GM21447 (cell line): Measurements from ENCODE around the gene LGR6.

Experiments used
- ATAC-seq: cut with Tn5 transposase; IDR thresholded peaks from one replicate; pipeline ENCODE4 v1.9.1; 2021; ENCODE audit not compliant: unreplicated experiment

The LGR6 gene

GRCh38 chr1:202283991-202284390 lies 90.4 kb downstream of the LGR6 start:
- ATAC-seq = no peak

- ATAC-seq = no peak
These were observed 92.3 kb downstream of the LGR6 start for GRCh38 chr1:202285908-202286307.

GRCh38 chr1:202286622-202287097 lies 93.1 kb downstream of the LGR6 start:
- no peak for ATAC-seq

GRCh38 chr1:202287196-202287595 lies 93.6 kb downstream of the LGR6 start:
- no peak for ATAC-seq

DNA sequence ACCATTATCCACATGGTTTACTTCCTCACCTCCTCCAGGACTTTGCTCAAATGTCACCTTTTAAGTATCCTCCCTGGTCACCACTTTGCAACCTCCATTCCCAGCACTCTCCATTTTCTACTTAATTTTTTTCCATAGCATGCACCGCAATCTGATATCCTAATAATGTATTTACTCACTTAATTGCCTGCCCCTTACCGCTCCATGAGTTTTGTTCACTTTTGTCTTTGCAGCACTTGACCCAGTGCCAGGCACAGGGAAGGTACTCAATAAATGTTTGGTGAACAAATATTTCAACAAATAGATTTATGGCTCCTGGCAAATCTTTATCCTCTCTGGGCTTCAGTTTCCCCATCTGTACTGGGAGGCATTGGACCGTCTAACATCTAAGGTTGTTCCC lies 94.6 kb downstream of the LGR6 start:
- no peak for ATAC-seq

GRCh38 chr1:202289009-202289408 lies 95.4 kb downstream of the LGR6 start:
- no peak for ATAC-seq

DNA sequence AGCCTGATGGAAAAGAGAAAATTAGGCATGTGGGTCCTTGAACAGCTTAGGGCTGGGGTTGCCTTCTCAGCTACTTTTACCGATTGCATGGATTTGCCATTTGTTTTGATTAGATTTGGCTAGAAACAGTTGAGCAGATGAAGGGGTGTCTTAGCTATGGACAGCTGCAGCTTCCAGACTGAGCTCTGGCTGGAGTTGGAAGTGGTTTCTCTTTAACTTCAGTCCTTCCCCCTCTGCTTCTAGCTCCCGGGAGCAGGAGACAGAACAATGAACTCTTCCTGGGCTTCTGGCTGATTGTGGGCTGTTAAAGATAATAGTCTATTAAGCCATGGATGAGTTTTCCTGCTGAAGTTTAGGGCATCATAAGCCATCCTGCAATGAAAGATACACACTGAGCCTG lies 97.4 kb downstream of the LGR6 start:
- no peak for ATAC-seq

- no peak for ATAC-seq
These were observed 98.5 kb downstream of the LGR6 start for GRCh38 chr1:202291961-202292712.

DNA sequence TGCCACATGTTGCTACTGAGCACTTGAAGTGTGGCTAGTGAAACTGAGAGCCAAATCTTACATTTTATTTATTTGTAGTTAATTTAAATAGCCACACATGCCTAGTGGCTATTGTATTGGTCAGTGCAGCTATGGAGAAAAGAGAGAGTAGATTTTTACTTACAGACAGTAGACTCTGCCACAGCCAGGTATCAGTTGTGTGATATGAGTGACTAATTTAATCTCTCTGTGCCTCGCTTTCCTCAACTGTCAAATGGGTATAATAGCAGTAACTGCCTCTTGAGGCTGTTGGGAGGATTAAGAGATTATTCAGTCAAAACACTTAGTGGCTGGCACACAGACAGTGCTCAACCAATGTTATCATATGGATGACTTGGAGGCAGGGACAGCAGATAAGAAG lies 99.2 kb downstream of the LGR6 start:
- no peak for ATAC-seq

DNA sequence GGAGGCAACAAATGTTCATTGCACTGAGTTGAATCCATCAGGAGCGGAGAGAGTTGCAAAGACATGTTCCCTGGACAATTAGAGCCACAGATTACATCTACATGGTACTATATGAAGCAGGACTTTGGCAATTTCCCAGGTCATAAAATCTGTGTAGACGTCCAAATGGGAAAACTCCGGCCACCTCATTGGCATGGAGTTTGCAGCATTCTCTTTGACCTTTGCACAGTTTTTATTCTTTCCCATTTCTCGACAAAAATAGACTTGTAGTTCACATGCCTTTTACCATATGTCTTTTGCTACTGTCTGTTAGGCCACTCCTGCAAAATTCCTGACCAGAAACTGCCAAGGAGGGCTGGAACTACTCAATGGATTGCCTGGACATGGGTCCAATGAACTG lies 100.0 kb downstream of the LGR6 start:
- no peak for ATAC-seq

DNA sequence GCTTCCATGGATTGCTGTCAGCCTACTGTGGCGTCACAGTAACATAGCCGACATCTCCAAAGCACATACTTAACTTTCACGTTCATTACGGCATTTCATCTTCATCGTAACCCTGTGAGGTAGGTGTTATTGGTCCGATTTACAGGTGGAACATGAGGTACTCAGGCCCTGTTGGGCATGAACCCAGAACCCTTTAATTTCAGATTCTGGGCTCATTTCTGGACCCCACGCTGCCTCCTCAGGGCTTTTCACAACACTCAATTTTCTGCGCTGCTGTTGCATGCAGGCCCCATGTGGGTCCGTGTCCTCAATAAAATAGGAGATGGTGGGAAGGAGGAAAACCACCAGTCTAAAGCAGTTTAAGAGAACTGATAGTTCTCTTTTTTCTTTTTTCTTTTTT lies 108.6 kb downstream of the LGR6 start:
- no peak for ATAC-seq

- no peak for ATAC-seq
These were observed 110.8 kb downstream of the LGR6 start for GRCh38 chr1:202304375-202304774.

DNA sequence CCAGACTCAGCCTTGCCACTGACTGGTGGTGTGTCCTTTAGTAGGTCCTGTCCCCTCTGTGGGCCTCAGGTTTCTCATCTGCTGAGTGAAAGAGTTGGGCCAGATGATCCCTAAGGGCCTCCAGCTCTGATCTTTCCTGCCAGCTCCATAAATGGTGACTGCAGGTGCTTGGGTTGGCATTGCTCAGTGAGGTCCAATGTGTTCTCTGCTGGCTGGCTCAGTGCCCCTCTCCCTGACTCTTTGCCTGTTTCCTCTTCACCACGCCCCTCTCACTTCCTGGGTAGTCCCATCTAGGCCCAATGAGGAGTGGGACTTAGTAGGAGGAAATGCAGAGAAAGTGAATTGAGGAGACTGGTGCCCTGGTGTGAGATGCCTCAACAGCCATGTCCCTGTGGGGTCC lies 111.6 kb downstream of the LGR6 start:
- ATAC-seq = no peak

GRCh38 chr1:202306535-202307345 lies 113.1 kb downstream of the LGR6 start:
- no peak for ATAC-seq

DNA sequence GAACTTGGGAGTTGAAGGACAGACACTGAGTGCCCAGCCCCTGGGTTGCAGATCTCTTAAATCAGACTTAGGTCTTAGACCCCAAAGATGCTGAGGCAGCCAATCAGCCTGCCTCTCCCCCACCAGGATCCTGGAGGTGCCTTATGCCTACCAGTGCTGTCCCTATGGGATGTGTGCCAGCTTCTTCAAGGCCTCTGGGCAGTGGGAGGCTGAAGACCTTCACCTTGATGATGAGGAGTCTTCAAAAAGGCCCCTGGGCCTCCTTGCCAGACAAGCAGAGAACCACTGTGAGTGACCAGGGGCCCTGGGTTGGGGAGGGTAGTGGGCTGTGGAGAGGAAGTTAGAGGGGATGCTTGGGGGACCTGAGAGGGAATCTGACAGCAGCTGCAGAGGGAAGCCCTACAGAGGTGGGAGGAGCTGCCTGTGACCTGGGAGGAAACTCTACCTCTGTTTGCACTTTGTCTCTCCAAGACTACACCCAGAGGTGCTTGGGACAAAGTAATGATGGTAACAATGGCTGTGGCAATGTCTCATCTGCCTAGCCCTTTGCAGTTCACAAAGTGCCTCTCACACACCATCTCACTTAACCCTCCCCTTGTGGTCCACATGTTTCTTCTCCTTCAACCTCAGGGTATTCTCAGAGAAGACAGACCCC lies 116.6 kb downstream of the LGR6 start:
- no peak for ATAC-seq

DNA sequence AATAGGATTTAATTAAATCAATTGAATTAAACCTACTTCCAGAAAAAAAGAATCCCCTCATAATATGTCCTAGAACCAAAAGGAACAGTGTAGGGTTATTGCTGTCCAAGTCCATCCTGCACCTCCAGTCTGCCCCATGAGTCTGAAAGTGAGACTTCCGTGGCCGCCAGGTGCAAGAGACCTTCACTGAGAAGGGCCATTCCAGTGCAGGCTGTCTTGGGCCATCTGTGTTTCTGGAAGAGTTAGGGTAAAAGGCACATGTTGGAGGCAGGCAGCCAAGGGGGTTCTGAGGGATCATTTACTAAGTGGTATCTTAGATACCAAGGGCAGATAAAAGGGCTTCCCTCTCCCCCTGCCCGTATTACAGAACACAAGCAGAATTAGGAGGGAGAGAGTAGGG lies 117.1 kb downstream of the LGR6 start:
- ATAC-seq = no peak

DNA sequence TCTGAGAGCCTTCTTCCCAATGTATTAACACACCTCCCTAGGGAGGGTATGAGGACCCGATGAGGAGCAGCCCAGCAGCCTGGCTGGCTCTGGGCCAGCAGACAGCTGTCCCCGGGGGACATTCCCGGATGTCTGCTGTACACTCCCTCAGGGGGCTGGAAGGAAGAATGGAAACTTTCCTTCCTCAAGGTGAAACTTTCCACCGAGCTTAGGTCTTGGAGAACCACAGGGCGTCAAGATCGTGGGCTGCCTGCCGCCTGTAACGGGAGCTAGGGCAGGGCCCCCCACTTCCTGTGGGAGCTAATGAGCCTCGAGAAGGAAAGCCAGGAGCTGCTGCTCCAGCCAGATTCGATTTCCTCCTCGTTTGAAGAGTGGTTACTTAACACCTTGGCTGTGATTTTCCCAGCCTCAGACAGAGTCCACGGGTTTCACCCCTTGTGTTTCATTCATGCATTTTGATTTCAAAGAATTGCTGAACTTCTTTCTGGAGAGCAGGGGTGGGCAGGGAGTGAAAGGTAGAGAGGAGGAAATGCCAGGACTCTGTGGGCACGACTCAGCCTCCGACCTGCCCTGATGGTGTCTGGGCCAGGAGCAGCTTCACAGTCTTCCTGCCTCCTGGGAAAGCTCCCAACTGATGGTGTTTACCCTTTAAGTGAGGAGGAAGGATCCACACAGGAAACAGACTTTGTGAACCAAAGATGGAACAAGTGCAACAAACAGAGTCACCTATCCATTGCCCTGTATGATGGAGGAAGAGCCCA lies 118.5 kb downstream of the LGR6 start:
- ATAC-seq = no peak

- no peak for ATAC-seq
These were observed 122.1 kb downstream of the LGR6 start for GRCh38 chr1:202315576-202316168.

- no peak for ATAC-seq
These were observed 122.6 kb downstream of the LGR6 start for GRCh38 chr1:202316186-202316585.
